GM23248 (cell line): ENCODE data around the gene SMG9.

ENCODE experiments used
- EZH2 ChIP-seq: fragments of 200-600 bp; sonication (generic); IDR thresholded peaks from 2 replicates; pipeline ENCODE4 v1.6.1; 2018; ENCODE audit warnings: antibody characterized with exemption, mild to moderate bottlenecking; ENCODE audit not compliant: insufficient read depth, poor library complexity, severe bottlenecking
- EZH2phosphoT487 ChIP-seq: fragments of 200-600 bp; sonication (generic); IDR thresholded peaks from 2 replicates; pipeline ENCODE4 v1.6.1; 2018; ENCODE audit warnings: antibody characterized with exemption, moderate library complexity, mild to moderate bottlenecking, low read depth; ENCODE audit not compliant: insufficient read depth

DNA sequence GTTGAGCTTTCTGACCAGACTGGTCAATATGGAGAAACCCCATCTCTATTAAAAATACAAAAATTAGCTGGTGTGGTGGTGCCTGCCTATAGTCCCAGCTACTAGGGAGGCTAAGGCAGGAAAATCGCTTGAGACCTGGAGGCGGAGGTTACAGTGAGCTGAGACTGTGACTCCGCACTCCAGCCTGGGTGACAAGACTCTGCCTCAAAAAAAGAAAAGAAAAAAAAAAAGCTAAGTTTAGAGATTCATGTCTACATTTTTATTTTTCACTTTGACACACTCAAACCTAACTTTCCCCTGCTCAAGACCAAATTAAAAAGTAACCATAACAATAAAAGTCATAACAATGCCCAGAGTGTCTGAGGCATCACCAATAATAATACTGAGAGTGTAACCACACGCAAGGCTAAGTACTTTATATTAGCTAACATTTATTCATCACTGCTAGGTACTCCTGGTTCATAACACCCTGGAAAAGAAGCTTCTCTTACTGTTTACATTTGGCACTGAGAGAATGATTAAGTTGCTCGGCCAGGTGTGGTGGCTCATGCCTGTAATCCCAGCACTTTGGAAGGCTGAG lies 33.2 kb downstream of the SMG9 start:
- no peak for TF ChIP-seq EZH2
- TF ChIP-seq EZH2phosphoT487, result no peak
